Inflammatory macrophage (primary cell): ENCODE data around the gene COL16A1.

ENCODE experiments used
- DNase-seq, 2 donors: peaks; one replicate each; pipeline ENCODE4 v3.0.0-alpha.2; 2020 to 2022

The COL16A1 gene

DNA sequence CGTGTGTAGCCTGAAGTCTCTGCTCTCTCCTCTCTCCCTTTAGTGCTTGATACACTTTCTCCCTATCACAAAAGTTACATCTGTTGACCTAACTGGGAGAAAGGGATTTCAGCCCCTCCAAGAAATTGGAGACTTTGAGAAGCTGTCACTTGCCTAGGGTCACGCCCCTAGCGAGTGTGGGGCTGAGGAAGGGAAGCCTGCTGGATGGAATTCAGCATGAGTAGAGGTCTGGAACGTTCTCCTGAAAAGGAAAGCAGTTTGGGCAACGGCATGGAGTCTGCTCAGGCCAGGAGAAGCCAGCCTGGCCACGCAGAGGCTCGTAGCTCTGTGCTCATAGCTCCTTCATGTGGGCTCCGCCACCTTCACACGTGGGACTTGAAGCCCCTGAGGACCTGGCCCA lies 22.4 kb downstream of the COL16A1 start:
- no peak for DNase-seq

DNA sequence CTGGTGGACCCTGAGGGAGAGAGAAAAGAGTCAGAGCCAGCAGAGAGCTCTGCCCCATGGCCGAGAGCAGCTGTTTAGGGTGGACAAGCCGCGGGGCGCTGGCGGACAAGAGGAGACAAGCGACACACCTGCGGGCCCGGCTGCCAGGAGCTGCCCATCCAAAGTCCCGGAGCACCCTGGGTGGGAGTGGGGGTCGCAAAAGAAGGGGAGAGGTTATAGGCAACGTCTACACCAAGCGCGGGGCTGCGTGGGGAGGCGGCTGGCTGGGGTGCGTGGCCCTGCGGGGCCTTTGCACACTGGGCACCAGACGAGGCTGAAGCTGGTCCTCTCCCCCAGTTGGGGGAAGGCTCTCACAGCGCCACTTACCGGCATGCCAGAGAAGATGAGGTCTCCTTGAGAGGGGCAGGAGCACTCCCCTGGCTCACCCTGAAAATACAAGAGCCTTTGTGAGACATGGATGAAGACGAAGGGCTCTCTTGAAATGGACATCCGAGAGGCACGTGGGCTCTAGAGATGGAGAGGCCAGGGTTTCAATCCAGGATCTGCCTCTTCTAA lies 24.1 kb downstream of the COL16A1 start:
- no peak for DNase-seq

DNA sequence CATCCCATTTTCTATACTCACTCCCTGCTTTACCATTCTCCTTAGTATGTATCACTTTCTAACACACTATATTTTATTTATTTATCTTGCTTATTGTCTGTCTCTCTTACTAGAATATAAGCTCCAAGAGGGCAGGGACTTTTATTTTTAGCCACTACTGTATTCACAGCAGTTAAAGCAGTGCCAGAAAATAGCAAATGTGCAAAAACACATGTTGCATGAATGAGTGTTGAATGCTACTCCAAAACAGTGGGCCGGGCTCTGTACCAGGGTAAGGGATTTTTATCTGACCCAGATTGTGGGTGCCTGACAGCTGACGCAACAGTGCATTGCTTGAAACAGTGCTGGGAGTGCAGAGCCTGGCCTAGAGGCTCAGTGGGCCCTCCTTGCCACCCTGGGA lies 24.7 kb downstream of the COL16A1 start:
- DNase-seq: no peak

DNA sequence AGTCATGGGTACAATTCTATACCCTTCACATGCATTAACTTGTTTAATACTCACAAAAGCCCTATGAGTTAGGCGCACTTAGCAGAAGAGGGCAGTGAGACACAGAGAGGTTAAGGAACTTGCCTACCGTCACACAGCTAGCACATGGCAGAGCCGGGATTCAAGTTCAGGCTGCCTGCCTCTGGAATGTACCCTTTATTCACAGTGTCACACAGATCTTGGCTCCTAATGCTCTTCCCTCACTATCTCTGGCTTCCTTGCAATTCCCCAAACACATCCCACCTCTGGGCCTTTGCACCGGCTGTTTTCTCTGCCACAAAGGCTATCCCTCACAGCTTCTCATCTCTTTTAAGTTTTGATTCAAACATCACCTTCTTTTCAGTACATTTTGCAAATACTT lies 25.1 kb downstream of the COL16A1 start:
- DNase-seq: no peak

DNA sequence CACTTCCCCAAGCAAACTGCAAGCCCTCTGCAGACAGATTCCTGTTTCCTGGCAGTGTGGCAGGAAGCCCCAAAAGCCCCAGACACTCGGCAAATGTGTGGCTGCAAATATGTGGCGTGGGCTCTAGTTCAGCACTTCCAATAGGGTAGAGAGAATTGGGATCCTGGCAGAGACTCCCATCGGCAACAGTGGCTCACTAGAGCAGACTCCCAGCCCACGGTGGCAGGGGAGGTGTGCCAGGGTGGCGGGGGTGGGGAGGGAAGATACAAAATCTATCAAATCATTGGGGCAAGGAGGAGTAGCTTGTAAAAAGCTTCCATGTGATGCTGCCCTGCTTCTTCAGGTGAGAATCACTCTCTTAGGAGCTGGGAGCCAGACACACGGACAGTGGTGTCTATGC lies 25.9 kb downstream of the COL16A1 start:
- no peak for DNase-seq

DNA sequence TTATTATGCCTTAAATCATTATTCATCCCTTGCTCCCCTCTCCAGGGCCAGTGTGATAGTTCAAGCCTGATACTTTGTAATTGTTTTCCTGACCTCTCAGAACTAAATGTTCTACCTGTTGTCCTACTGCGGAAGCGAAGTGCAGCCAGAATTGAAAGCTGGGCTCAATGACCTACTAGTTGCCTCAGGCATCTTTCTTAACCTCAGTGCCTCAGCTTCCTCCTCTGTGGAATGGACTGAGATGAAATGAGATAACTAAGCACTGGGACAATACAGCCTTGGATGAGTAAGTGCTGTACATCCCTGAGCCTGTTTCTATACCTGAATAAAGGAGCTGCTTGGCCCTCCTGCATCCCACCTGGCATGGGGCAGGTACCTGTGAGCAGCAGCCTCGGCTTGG lies 26.4 kb downstream of the COL16A1 start:
- DNase-seq: no peak

DNA sequence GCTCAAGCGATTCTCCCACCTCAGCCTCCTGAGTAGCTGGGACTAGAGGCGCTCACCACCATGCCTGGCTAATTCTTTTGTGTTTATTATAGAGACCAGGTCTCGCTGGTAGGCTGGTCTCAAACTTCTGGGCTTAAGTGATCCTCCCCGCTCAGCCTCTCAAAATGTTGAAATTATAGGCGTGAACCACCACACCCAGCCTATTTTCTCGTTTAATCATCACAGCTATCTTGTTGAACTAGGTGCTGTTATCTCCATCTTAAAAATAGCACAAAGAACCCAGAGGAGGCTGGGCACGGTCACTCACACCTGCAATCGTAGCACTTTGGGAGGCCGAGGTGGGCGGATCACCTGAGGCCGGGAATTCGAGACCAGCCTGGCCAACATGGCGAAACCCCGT lies 28.1 kb downstream of the COL16A1 start:
- DNase-seq: no peak

DNA sequence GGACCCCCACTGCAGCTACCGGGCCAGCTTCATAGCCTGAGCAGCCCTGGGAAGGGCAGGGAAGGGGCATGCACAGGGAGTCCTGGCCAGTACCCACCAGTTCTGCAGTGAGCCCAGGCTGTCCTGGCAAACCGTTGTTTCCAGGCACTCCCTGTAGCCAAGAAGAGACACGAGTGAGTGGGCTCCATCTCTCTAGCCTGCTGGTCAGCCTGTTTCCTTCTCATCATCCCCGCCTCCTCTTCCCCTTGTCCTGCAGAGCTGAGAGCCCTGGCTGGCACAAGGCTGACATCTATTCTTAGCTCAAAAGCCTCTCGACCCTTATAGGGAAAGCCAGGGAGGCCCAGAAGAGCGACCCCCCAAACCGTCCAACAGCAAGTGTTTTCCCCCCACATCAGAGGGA lies 28.7 kb downstream of the COL16A1 start:
- no peak for DNase-seq

DNA sequence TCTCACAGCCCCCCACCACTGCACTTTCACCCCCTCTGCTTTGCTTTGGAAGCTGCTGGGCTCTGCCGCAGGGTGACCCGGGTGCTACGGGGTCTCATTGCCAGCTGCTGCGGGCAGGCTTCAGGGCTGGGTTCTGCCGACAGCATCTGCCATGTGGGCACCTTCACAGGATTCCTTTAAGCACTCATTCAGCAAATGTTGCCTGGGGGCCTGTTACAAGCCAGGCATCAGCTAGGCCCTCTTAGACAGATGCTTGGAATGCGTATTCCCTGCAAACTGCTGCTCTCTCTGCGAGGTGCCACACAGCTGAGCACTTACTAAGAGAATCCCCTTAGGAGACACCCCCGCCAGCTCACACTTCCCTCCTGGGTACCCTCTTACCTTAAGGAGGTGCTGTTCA lies 29.2 kb downstream of the COL16A1 start:
- no peak for DNase-seq

DNA sequence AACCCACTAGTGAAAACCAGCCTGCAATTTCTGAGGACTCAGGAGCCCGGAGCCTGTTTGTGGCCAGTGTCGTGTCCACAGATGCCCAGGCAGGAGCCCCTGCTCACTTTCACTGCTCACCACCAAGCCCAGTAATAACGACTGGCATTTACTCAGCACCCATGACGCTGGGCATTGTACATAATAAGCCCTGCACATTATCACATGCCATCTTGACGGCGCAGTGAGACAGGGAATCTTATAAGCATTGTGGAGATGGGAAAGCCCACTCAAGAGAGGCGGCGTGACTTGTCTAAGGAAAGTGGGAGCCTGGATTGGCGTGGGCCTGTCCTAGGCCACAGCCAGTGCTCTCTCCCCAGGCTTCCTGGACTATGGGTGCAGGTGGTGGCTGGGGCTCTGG lies 30.4 kb downstream of the COL16A1 start:
- DNase-seq: no peak

DNA sequence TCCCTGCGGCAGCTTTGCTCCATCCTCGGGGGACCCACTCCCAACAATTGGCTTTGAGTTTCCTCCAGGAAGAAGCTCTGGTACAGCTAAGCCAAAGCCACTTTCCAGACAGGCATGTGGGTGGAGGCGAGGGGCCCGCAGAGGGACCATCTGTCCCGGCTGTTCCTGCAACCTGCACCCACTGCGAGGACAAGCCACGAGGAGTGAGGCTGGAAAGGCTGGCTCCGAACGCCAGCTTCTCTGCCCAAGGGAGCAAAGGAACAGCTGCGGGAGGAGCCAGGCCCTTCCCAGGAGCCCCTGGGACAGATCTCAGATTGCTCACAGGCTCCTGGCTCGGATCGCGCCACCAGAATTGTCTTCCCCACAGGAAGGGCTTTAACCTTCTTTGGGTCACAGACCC lies 30.8 kb downstream of the COL16A1 start:
- no peak for DNase-seq

DNA sequence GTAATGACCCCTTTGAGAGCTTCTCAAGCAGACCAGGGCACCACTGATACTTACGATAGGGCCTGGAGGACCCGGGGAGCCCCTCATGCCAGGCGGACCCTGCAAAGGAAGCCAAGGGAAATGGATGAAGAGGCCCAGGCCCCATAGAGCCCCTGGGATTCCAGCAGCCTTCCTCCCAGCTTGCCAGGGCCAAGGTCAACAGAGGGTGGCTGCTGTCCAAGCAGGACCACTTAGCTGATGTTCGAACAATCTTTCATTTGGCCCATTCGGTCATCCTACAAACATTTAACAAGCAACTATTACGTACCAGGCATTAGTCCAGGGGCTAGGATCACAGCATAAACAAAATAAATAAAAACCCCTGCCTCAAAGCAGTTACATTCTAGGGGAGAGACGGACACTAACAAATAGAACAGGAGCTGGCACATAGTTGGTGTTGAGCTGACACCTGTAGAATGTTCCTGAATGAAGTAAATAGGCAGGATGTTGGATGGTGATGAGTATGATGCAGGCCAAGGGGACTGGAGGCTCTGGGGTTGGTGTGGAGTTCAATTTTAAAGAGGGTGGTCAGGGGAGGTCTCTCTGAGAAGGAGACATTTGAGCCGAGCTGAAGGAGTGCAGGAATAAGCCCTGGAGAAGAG lies 32.1 kb downstream of the COL16A1 start:
- no peak for DNase-seq

DNA sequence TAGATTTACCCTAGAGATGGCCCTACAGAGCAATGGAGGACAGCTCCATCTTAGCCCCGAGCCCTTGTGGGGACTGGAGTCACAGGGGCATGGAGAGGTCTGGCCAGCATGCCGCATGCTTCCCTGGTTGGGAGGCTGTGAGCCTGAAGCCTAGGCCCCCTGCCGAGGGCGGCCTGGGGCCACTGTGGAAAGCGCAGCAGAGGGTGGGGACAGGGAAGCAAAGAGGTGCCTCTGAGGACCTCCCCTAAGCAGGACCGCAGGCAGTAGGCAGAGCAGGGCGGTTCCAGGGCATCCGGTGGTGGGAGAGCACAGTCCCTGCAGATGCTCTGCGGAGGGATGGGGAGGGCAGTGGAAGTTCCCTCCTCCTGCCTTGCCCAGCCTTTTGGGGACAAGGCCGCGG lies 32.7 kb downstream of the COL16A1 start:
- no peak for DNase-seq

DNA sequence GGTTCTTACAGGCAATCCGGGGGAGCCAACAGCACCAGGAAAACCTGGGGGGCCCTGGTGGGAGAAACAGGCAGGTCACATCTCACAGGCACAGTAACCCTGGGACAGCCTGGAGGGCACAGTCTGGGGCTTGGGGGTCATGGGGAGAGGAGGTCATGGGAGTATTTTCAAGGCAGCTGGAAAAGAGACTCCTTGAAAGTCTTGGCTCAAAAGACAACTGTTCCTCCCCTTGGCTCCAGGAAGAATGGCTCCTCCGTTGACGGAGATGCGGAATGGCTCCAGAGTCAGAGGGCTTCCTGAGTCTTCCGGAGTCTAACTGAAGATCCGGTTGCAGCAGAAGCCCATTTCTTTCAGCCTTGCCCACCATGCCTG lies 33.2 kb downstream of the COL16A1 start:
- no peak for DNase-seq

DNA sequence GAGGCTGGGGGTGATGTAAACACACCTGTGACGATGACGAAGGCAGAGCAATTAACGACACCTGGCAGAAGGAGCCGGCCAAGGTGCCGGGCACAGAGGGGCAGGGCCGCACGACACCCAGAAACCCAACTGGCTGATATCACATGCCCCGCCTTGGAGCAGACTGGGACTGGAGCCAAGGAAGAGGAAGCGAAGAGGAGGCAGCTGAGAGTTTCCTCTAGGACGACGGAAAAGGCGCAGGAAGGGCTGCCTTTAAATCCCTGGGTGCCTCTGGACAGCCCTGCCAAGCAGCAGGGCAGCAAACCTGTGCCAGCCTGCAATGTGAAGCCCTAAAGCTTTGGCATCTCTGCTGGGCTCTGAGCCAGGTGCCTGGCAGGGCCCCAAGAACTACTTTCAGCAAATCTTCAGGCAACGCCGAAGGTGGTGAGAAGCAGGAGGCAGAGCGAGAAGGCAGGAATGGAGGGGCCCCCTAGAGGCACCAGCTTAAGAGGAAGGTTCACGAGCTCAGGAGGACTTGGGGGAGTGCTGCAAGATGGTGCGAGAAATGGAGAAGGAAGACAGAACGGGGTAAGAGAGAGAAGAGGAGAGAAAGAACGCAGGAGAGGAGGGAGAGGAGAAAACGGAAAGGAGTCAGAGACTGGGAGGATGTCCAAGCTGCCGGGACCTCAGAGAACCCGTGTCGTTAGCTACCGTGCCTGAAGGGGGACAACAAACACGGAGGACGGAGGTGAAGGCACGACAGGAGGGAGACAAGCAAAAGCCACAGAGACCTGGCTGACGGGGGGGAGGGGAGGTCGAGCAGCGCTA lies 33.8 kb downstream of the COL16A1 start:
- peak; percentile 9 to 38 for DNase-seq

DNA sequence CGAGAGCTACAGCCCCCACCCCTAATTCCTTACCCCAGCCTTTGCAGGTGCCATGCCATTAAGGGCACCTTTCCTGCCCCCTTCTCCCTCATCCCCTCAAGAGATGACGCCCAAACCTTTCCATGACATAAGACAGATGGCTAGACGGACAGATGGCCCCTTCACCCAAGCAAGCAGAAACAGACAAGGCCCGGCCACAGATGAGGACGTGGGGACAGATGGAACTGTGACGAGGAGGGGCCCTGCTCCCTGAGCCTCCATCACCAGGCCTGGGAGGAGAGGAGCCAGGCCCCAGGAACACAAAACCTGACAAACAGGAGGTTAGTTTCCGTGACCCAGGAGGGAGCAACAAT lies 34.4 kb downstream of the COL16A1 start:
- no peak for DNase-seq

DNA sequence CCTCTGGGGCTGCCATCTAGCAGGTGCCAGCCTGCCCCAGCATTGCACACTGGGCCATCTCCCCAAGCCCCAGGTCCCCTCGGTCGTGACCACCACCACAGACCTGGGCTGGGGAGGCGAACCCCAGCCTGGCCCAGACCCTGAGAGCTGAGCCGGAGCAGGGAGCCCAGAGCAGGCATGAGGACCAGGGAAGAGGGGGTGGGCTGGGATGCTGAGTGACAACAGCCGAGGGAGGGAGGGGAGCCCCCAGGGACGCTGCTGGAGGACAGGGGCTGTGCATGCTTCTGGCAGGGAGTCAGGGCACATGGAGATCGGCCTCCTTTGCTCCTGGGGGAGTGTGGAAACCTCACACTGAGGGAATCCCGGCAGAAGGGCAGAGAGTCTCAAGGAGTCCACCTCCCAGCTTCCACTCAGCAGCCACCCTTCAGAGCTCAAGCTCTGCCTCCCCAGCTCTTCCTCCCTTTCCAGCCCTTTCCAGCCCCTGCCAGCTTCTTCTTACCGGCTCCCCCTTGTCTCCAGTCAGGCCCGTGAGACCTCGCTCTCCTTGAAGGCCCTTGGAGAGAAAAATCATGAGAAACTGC lies 35.4 kb downstream of the COL16A1 start:
- no peak for DNase-seq

DNA sequence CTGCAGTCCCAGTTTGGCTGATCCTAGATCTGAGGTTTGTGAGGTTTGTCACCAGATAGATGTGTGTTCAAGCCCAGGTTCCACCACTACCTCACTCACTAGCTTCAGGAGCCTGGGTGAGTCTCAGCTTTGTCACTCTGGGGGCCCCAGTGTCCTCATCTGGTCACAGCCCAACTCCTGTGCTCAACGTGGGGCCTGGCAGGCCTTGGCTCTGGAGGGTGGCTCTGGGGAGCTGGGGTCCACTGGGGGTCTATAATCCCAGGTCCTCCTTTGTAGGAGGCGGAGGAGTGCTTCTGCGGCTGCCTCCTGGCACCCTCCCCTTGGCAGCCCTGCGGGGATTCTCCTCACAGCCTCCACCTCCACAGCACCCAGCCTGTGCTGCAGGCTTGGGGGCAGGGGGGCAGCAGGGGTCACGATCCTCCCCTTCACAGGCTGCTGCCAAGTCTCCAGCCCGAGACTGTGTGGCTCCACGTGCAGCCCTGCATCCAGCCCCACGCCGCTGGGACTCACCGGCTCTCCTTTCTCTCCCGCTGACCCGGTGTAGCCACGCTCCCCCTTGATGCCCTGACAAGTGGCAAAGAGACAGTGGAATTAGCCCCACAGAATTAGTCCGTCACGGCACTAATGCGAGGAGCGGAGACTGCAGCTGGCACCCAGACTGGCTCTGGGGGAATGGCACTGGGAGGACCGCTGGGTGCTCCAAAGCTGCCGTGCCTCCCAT lies 36.6 kb downstream of the COL16A1 start:
- no peak for DNase-seq

DNA sequence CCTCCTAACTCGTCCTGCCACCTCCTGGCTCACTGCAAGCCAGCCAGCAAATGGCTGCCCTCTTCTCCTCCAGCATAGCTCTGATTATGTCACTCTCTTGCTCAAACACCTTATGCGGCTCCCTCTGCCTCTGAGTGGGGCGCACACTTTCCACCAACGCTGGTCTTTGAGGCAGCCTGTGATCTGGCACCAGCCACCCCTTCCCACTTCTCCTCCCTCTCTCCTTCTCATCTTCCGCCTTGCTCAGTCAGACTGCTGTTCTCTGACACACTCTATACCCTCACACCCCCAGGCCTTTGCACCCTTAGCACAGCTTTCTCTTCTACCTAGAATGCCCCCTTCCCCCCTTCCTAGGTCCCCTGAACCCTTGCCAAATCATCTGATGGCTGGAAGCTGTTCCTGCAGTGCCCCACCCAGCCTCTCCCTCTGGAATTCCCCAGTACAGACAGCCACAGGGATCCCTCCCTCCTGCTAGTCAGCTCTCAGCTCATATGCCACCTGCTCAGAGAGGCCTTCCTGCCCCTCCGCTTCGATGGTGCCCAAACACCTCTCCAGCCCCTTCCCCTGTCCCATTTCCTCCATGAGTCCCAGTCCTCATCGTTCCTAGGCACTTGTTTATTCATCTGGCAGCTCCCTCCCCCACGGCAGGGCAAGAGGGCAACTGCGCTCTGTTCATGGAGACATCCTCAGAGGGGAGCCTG lies 37.4 kb downstream of the COL16A1 start:
- DNase-seq: no peak

DNA sequence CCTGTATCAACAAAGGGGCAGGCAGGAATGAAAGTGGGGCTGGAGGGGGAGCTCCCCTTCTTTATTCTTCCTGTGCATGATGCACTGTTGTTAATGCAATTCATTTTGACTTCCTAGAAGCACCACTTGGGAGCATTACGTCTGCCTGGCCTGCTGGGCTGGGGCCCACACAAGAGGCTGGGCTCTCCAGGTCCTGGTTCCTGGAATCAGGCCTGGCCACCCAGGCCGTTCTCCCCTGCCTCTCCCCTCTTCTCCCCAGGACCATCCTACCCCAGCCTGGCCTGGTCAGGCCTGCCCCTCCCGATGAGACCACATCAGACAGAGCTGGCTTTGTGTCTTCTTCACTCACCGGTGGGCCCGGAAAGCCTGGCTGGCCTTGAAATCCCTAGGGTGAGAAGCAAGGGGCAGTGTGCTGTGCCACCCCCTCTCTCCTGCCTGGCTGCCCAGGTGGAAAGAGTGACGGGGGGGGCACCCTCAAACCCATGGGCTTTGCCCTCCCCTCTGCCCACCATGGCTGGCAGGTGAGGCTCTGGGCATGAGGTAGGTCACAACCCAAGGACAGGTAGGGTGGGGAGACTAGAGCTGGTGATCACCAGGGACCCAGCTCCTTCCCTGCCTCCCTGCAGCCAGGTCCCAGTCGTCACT lies 38.5 kb downstream of the COL16A1 start:
- DNase-seq: no peak

DNA sequence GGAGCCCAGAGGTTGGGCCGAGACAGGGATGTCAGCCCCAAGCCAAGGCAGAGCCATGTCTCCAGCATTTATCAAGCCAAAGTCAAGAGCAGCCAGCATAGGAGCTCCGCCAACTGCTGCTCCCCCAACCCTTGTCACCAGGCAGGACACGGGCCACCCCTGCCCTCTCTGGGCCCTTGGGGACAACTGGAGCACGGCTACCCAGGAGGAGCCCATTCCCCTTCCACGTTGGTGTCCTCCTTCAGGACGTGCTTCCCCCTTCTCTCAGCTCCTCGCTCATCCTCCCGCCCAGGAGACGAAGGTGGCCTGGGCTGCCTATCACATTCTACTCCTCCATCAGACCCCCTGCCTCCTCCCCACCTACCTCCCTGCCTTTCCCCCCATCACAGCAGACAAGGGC lies 39.3 kb downstream of the COL16A1 start:
- no peak for DNase-seq
